CD4-positive, alpha-beta T cell treated with Interferon alpha-2 for 1 hour (primary cell): ENCODE data around the gene ELOF1.
"Not testable (repeated sequence)": the region's sequence is repeated elsewhere in the genome, so short reads cannot be mapped to it uniquely, and the experiment has no call there.

Experiments used
- DNase-seq, 2 donors: peaks; one replicate each; pipeline ENCODE4 v3.0.0-alpha.2; 2020 to 2022

The ELOF1 gene

GRCh38 chr19:11558881-11559828 is at the start of gene ELOF1:
Gene ELOF1 (minus strand): TSS chr19:11559230. CDS start chr19:11554347, 4,883 bp downstream.
- DNase-seq = peak; percentile 97 to 98

DNA sequence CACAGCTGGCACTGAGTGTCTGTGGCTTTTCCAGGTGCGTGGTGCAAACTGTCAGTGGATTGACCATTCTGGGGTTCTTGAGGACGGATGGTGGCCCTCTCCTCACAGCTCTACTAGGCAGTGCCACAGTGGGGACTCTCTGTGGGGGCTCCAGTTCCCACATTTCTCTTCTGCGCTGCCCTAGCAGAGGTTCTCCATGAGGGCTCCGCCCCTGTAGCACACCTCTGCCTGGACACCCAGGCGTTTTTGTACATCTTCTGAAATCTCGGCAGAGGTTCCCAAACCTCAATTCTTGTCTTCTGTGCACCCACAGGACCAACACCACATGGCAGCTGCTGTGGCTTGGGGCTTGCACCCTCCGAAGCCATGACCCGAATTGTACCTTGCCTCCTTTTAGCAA is 47.5 kb upstream of the ELOF1 start:
- DNase-seq = no peak

DNA sequence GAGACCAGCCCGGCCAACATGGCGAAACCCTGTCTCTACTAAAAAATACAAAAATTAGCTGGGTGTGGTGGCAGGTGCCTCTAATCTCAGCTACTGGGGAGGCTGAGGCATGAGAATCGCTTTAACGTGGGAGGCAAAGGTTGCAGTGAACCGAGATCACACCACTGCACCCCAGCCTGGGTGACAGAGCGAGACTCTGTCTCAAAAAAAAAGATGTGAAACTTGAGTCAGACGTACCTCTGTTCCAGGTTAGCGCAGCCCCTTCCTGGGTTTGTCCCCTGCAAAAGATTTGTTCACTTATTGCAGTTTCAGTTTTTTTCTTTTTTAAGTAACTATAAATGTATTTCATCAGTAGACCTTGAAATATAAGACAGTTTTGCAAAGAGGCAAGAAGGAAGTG is 40.7 kb upstream of the ELOF1 start:
- DNase-seq = not testable (repeated sequence)

DNA sequence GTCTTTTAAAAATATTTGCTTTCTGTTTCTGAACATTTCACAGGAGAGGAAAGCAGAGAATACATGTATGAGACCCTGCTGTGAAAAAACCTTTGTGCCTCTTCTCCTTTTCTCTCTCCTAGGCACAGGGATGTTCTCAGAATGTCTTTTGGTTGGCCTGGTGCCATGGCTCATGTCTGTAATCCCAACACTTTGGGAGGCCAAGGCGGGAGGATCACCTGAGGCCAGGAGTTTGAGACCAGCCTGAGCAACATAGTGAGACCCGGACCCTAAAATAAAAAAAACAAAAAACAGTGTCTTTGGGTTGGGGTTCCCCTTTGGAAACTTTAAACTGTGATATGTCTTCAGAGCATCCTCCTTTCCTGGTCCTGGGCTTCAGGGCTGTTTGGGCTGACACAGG is 39.7 kb upstream of the ELOF1 start:
- no peak for DNase-seq

GRCh38 chr19:11598103-11598483 is 39.1 kb upstream of the ELOF1 start:
- no peak for DNase-seq

- DNase-seq = peak; percentile 98 to 99
Observed at GRCh38 chr19:11597202-11598102, 38.4 kb upstream of the ELOF1 start, which contains the start of gene ZNF627. Gene ZNF627 (plus strand): TSS chr19:11597483. CDS start chr19:11597628, 145 bp downstream.

DNA sequence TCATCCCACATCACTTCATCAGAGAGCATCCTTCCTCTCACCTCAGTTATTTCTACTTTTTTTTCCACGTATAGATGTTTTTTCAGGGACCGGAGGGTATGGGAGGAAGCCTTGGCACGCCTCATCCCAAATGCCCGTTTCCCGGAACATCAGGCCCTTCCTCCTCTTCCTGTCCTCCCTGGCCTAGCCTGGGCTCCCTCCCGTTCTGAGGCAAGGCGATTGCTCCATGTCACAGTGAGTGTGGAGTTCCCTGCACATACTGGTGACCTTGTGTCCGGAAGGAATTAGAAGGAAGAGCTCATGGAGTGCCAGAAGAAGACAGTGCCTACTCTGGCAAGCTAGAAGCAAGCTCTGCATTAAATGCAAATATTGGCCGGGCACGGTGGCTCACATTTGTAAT is 37.1 kb upstream of the ELOF1 start:
- no peak for DNase-seq

DNA sequence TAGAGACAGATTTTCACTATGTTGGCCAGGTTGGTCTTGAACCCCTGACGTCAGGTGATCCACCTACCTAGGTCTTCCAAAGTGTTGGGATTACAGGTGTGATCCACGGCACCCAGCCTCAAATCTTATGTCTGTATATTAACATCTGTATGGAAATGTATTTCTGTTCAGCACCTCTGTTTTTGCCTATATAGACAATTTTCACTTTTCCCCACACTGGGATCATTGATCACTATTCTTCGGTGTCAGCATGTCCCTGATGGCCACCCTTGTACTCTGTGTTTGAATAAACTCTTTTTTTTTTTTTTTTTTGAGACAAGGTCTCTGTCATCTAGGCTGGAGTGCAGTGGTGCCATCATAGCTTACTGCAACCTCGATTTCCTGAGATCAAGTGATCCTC is 35.1 kb upstream of the ELOF1 start:
- no peak for DNase-seq

- no peak for DNase-seq
Observed at GRCh38 chr19:11587975-11588631, 29.1 kb upstream of the ELOF1 start.

- peak; percentile 78 to 83 for DNase-seq
Observed at GRCh38 chr19:11587302-11587974, 28.4 kb upstream of the ELOF1 start.

DNA sequence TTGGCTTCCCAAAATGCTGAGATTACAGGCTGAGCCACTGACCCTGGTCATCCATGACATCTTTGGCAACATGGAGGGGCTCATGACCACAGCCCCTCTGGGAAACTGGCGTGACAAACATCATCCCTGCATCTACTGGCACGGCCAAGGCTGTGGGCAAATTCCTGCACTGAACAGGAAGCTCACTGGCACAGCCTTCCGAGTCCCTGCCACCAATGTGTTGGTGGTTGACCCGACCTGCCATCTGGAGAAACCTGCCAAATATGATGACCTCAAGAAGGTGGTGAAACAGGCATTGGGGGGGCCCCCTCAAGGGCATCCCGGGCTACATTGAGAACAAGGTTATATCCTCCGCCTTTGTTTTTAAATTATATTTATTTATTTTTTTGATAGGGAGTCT is 27.3 kb upstream of the ELOF1 start:
- no peak for DNase-seq

- DNase-seq = peak; percentile 59 to 75
Observed at GRCh38 chr19:11581740-11582139, 22.7 kb upstream of the ELOF1 start.

DNA sequence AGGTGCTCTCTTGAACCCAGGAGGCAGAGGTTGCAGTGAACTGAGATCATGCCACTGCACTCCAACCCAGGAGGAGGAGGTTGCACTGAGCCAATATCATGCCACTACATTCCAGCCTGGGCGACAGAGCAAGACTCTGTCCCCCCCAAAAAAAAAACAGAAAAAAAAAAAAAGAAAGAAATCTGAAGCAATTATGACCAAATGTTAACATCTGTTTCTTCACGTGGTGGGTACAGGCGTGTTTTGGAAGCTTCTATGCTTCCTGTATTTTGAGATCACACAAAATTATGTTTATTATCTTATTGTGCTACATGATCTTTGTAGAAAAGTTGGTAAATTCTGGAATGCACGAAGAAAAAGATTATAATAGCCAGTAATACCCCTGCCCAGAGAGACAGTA is 21.1 kb upstream of the ELOF1 start:
- DNase-seq = no peak

GRCh38 chr19:11578258-11579142 is 19.5 kb upstream of the ELOF1 start:
- peak; percentile 20 to 48 for DNase-seq

DNA sequence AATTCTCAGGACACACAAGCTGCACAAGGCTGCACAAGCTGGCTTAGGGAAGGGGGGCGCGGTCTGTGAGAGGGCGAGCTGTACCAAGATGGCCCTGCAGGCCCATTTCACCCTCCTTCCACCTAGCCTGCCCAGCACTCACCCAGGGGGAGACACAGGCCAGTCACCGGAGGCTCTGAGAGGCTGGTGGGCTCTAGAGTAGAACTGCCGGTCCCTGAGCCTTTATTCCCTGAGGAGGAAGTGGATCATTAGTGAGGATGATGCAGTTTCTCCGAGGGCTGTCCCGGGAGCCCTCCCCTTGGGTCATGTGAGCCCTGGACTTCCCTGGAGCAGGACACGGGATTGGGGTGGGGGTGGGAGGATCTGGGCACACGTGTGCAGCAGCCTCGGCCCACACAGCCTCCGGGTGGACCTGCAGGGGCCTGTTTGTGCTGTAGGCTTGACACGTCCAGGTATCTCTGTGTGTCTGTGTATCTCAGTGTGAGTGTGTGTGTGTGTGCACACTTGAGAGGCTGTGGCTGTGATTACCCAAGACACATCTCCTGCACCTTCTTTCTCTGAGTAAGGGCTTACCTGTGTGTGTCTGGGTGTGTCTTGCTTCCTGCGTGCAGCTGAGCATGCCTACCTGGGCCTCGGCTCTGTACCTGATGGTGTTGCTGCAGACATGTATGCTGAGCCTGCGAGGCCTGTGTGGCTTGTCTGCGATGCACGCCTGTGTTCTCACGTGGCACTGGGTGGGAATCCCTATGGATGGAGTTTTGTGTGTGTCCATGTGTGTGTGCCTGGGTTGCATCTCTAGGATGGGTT is 18.6 kb upstream of the ELOF1 start, which contains the start of gene ACP5:
TSS of gene ACP5 (minus strand) at position 195 of the 807 bp plus-strand sequence. CDS start 328 bp downstream, outside the sequence.
- DNase-seq = no peak

GRCh38 chr19:11576227-11576626 is 17.2 kb upstream of the ELOF1 start:
- DNase-seq = no peak

DNA sequence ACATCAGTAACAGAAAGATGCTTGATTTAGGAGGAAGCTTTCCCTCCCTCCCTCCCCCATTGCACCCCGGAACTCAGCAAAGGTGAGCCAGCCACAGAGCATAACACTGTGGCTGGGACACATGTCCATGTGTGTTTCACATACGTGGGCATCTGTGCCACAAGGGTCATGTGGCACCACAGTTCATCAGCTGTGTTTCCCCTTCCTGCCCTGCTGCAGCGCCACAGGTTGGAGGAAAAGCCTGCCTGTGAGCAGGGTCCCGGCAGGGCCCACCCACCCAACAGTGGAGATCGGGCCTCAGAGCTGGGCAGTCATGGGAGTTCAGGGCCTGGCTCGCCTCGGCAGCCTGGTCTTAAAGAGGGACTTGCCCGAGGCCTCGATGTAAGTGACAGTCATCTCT is 15.7 kb upstream of the ELOF1 start:
- DNase-seq = peak in 1 of 2 donors; percentile 15

DNA sequence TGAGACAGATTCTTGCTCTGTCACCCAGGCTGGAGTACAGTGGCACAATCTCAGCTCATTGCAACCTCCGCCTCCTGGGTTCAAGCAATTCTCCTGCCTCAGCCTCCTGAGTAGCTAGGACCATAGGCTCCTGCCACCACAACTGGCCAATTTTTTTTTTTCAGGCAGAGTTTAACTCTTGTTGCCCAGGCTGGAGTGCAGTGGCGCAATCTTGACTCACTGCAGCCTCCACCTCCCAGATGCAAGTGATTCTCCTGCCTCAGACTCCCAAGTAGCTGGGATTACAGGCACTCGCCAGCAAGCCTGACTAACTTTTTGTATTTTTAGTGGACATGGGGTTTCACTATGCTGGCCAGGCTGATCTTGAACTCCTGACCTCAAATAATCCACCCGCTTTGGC is 14.7 kb upstream of the ELOF1 start:
- not testable (repeated sequence) for DNase-seq

- DNase-seq = not testable (repeated sequence)
Observed at GRCh38 chr19:11573354-11573753, 14.3 kb upstream of the ELOF1 start.

GRCh38 chr19:11570039-11570462 is 11.0 kb upstream of the ELOF1 start:
- no peak for DNase-seq
